HUDEP-2 (cell line): ENCODE measurements around the gene CCDC9B.

Experiments
- DNase-seq, 76 experiments: peaks; one replicate each; lab custom pipeline; 2025; ENCODE audit not compliant: unreplicated experiment in 76 of 76; lab: John Stamatoyannopoulos, UW

CCDC9B gene

GRCh38 chr15:40331637-40332036 is 9.1 kb downstream of the CCDC9B start:
- DNase-seq, result no peak

DNA sequence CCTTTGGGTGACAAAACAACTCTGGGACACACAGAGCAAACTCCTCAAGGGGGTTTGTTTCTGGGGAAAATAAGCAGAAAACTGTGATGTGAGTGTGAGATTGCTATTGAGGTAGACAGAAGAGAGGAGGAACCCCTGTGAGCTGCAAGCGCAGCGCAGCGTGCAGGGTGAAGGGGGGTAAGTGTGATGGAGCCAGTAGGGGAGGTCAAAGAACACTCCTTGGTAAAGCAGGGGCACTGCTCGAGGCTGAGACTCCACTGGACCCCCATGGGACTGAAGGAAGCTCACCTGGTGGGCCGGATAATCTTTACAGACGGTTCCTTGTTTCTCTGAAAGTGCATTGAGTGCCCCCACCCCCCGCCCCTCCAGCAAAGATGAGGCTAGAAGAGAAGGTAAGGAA is 9.7 kb downstream of the CCDC9B start:
- no peak for DNase-seq

DNA sequence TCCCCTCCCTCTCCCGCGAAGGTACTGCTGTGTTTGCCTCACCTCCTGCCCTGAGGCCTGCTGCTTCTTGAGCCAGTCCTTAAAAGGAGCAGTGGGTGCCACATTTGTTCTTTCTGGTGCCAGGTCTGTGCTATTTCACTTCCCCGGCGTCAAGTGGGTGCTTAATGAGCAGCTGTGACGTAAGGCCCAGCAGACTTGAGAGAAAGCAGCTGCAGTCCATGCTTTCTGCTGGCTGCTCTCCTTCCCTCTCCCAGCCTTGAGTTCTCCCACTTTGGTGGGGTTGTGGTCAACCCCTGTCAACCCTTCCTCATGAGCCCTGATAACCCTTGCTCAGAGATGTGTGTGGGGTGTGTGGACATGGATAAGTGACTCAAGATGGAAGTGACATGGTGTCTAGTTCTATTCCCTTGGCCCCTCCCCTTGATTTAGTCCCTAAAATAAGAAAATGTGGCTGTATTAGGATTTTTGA is 10.3 kb downstream of the CCDC9B start:
- no peak for DNase-seq

GRCh38 chr15:40329804-40330203 is 10.9 kb downstream of the CCDC9B start:
- no peak for DNase-seq

- no peak for DNase-seq
Observed at GRCh38 chr15:40328751-40329150, 12.0 kb downstream of the CCDC9B start.

DNA sequence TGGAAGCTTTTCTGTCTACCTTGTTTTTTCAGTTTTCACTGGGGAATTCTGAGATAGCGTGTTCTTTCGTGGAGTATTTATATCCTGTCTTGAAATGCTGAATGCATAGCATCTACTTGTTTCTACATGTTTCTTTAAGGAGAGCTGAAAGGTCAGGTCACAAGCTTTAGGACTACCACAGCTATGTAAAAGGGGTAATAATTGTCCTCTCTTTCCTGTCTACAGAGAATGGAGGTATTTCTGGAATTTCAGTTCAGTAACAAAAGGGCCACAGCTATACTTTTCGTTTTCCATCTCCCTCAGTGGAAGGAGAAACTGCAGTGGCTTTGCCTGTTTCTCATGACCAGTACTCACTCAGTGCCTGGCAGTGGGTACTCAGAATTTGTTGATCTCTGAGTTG is 12.6 kb downstream of the CCDC9B start:
- no peak for DNase-seq

DNA sequence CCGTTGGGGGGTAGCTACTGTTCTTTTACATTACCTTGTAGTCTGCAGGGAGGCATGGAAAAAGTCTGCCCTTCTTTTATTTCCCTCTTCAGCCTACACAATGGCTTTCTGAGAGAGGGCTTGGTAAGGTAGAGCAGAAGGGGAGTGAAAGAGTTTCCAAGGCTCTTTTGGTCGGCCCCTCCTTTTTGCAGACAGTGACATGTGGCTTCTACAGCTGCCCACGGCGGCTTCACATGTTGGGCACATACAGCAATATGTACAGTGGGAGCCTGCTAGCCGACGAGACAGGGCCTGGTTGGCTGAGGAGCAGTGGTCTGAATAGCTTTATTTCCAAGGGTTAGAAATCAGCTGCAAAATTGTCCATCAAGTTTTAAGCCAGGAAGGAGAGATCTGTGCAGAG is 13.3 kb downstream of the CCDC9B start:
- DNase-seq, result no peak

GRCh38 chr15:40325700-40326099 is 15.0 kb downstream of the CCDC9B start:
- no peak for DNase-seq

- DNase-seq, result no peak
Observed at GRCh38 chr15:40325188-40325587, 15.6 kb downstream of the CCDC9B start.

- peak in 1 of 76 experiments; percentile 15 for DNase-seq
Observed at GRCh38 chr15:40323953-40324937, 16.5 kb downstream of the CCDC9B start.

- peak in 74 of 76 experiments; percentile 33 to 92 (median 83) for DNase-seq
Observed at GRCh38 chr15:40323239-40323952, 17.3 kb downstream of the CCDC9B start, which contains the start of gene INAFM2. INAFM2 (plus strand) TSS chr15:40323692; CDS start chr15:40324056, 364 bp downstream.

- no peak for DNase-seq
Observed at GRCh38 chr15:40322531-40323238, 18.1 kb downstream of the CCDC9B start.

DNA sequence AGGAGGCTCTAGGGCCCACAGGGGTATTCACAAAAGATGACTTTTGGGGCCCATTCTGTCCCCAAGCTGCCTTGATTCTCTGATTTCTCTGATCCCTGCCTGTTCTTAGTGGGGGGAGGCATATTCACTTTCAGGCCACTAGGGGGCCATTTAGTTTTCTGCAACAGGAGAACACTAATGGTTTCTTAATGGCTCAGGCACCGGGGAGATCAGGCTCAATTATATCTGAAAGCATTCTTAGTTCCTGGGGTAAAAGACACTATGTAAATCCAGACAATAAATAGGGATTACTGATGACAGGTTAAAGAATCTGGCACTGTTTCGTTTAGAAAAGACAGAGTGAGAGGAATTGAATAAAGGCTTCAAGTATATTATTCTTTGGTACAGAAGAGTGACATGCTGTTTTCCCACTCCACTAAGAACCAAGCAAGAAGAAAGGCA is 19.8 kb downstream of the CCDC9B start:
- peak in 43 of 76 experiments; percentile 4 to 72 (median 38) for DNase-seq

GRCh38 chr15:40320409-40320808 is 20.3 kb downstream of the CCDC9B start:
- DNase-seq, result no peak

- DNase-seq, result no peak
Observed at GRCh38 chr15:40317580-40317979, 23.2 kb downstream of the CCDC9B start.

GRCh38 chr15:40316931-40317330 is 23.8 kb downstream of the CCDC9B start:
- no peak for DNase-seq

GRCh38 chr15:40314723-40315276 is 25.9 kb downstream of the CCDC9B start:
- DNase-seq, result no peak

- peak in 54 of 76 experiments; percentile 5 to 62 (median 33) for DNase-seq
Observed at GRCh38 chr15:40313531-40314398, 27.0 kb downstream of the CCDC9B start.

DNA sequence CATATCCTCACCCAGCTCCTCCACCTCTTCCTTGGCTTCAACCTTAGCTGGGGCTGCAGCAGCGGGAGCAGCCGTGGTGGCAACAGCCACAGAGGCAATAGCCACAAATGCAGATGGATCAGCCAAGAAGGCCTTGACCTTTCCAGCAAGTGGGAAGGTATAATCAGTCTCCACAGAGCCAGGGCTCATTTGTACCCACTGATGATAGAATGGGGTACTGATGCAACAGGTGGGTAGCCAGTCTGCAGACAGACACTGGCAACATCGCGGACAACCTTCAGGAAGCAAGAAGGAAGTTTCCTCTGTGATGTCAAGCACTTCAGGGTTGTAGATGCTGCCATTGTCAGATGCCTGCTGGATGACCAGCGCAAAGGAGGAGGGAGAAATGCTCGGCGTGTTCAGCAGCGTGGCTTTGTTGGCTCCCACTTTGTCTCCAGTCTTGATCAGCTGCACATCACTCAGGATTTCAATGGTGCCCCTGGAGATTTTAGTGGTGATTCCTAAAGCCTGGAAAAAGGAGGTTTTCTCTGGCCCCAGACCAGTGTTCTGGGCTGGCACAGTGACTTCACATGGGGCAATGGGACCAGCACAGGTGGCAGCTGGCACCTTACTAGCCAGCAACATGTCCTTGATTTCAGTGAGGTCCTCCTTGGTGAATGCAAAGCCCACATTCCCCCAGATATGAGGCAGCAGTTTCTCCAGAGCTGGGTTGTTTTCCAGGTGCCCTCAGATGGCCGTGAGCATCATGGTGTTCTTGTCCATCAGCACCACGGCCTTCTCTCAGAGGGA is 28.2 kb downstream of the CCDC9B start:
- DNase-seq, result no peak
